SK-N-SH (cell line): ENCODE results near the gene MAPRE2. TPM values are rescaled to one million over a fixed set of nuclear protein-coding genes. Genes with fewer than 3 reads are reported as not detected.

Experiments
- CTCF ChIA-PET: fragments of 300-600, 350-600 bp; formaldehyde crosslinking; extraction: SDS; loops from one replicate; lab custom pipeline; 2021; lab: Yijun Ruan, JAX
- POLR2A ChIA-PET: fragments of 350-600 bp; sonication (Branson Sonifier 250); formaldehyde crosslinking; extraction: SDS; loops from one replicate; lab custom pipeline; 2020; ENCODE audit warnings: antibody characterized with exemption, inconsistent platforms; lab: Yijun Ruan, JAX
- DNase-seq: peaks from one replicate; pipeline ENCODE4 v3.0.0; 2012
- H2AFZ ChIP-seq: fragments of 200-600 bp; sonication (generic); 2 replicates; pipeline ENCODE4 v1.8.1; 2016; ENCODE audit warnings: antibody characterized with exemption, mild to moderate bottlenecking, low read depth
- H3F3A ChIP-seq: fragments of 200-600 bp; sonication (generic); replicated peaks from 2 replicates; pipeline ENCODE3; 2016; ENCODE audit warnings: antibody characterized with exemption, mild to moderate bottlenecking; ENCODE audit not compliant: insufficient read depth
- H3K27ac ChIP-seq, 2 experiments: fragments of 200-500 bp in 1 of 2; fragments of 200-600 bp in 1 of 2; sonication (Bioruptor generic) in 1 of 2; sonication (generic), shearing (Covaris generic) in 1 of 2; 2 replicates each; pipeline versions ENCODE4 v1.5.1 to v1.6.1; 2014 to 2016; ENCODE audit warnings: low read depth in 2 of 2, inconsistent platforms in 1 of 2, low read length in 1 of 2, mild to moderate bottlenecking in 1 of 2, mixed read lengths in 1 of 2
- H3K27me3 ChIP-seq: fragments of 200-600 bp; sonication (generic), shearing (Covaris generic); 2 replicates; pipeline ENCODE4 v1.6.1; 2016; ENCODE audit warnings: mixed run types; ENCODE audit not compliant: insufficient read depth
- H3K36me3 ChIP-seq, 2 experiments: fragments of 200-500 bp in 1 of 2; fragments of 200-600 bp in 1 of 2; sonication (Bioruptor generic) in 1 of 2; sonication (generic) in 1 of 2; replicated peaks in 1 of 2; 2 replicates each; pipeline versions ENCODE3 to v1.5.1; 2014 to 2016; ENCODE audit warnings: low read length in 1 of 2, mild to moderate bottlenecking in 1 of 2; ENCODE audit not compliant: insufficient read depth in 2 of 2, control insufficient read depth in 1 of 2
- H3K4me1 ChIP-seq, 2 experiments: fragments of 200-500 bp in 1 of 2; fragments of 200-600 bp in 1 of 2; sonication (Bioruptor generic) in 1 of 2; sonication (generic), shearing (Covaris generic) in 1 of 2; 2 replicates each; pipeline versions ENCODE4 v1.5.1 to v1.6.1; 2014 to 2016; ENCODE audit warnings: low read depth in 1 of 2, low read length in 1 of 2, mixed run types in 1 of 2; ENCODE audit not compliant: insufficient read depth in 2 of 2, control insufficient read depth in 1 of 2
- H3K4me2 ChIP-seq: fragments of 200-600 bp; sonication (generic), shearing (Covaris generic); 2 replicates; pipeline ENCODE4 v1.6.1; 2017; ENCODE audit warnings: mixed run types
- H3K4me3 ChIP-seq, 2 experiments: fragments of 200-500 bp in 1 of 2; fragments of 200-600 bp in 1 of 2; sonication (Bioruptor generic) in 1 of 2; sonication (generic), shearing (Covaris generic) in 1 of 2; 2 replicates each; pipeline versions ENCODE4 v1.5.1 to v1.8.1; 2014 to 2016; ENCODE audit warnings: low read depth in 2 of 2, inconsistent platforms in 1 of 2, low read length in 1 of 2, mild to moderate bottlenecking in 1 of 2, mixed read lengths in 1 of 2, moderate library complexity in 1 of 2
- H3K79me2 ChIP-seq: fragments of 200-600 bp; sonication (generic); 2 replicates; pipeline ENCODE4 v1.8.1; 2017; ENCODE audit warnings: mild to moderate bottlenecking; ENCODE audit not compliant: insufficient read depth
- H3K9ac ChIP-seq: fragments of 200-600 bp; sonication (generic); 2 replicates; pipeline ENCODE4 v1.6.1; 2017; ENCODE audit warnings: mixed run types
- H3K9me2 ChIP-seq: fragments of 200-600 bp; sonication (generic); 2 replicates; pipeline ENCODE4 v1.6.1; 2017; ENCODE audit warnings: mixed run types
- H3K9me3 ChIP-seq: fragments of 200-600 bp; sonication (generic); 2 replicates; pipeline ENCODE4 v1.6.1; 2017; ENCODE audit warnings: mixed run types, mild to moderate bottlenecking, moderate library complexity
- H4K20me1 ChIP-seq: fragments of 200-600 bp; sonication (generic); 2 replicates; pipeline ENCODE4 v1.6.1; 2017; ENCODE audit warnings: mild to moderate bottlenecking, mixed run types; ENCODE audit not compliant: insufficient read depth
- CHD2 ChIP-seq: fragments of 150-350 bp; IDR thresholded peaks from 2 replicates; pipeline ENCODE4 v1.6.1; 2018; ENCODE audit warnings: low read length; ENCODE audit not compliant: partially characterized antibody
- ELF1 ChIP-seq: IDR thresholded peaks from 2 replicates; pipeline ENCODE4 v1.4.0; 2012
- FOSL2 ChIP-seq: IDR thresholded peaks from 2 replicates; pipeline ENCODE4 v1.4.0; 2012; ENCODE audit warnings: low read depth, mild to moderate bottlenecking, moderate library complexity, borderline replicate concordance
- FOXM1 ChIP-seq: IDR thresholded peaks from 2 replicates; pipeline ENCODE4 v1.4.0; 2012; ENCODE audit warnings: low read depth, mild to moderate bottlenecking
- GABPA ChIP-seq: IDR thresholded peaks from 2 replicates; pipeline ENCODE4 v1.4.0; 2012; ENCODE audit warnings: low read depth, mild to moderate bottlenecking
- JUND ChIP-seq: IDR thresholded peaks from 2 replicates; pipeline ENCODE4 v1.4.0; 2012
- MEF2A ChIP-seq: IDR thresholded peaks from 2 replicates; pipeline ENCODE4 v1.4.0; 2012; ENCODE audit warnings: low read depth, borderline replicate concordance
- MXI1 ChIP-seq: IDR thresholded peaks from 2 replicates; pipeline ENCODE4 v1.6.1; 2012; ENCODE audit warnings: mild to moderate bottlenecking, low read depth, low read length, improper control_type of control experiment
- NFIC ChIP-seq: IDR thresholded peaks from 2 replicates; pipeline ENCODE4 v1.4.0; 2012; ENCODE audit warnings: borderline replicate concordance
- RCOR1 ChIP-seq: fragments of 150-350 bp; IDR thresholded peaks from 2 replicates; pipeline ENCODE4 v1.6.1; 2017; ENCODE audit warnings: antibody characterized with exemption, low read length
- TCF12 ChIP-seq: IDR thresholded peaks from 2 replicates; pipeline ENCODE4 v1.4.0; 2012
- TEAD4 ChIP-seq: IDR thresholded peaks from 2 replicates; pipeline ENCODE4 v1.4.0; 2012; ENCODE audit warnings: mild to moderate bottlenecking, borderline replicate concordance; ENCODE audit not compliant: insufficient read depth
- YY1 ChIP-seq: IDR thresholded peaks from 2 replicates; pipeline ENCODE4 v1.4.0; 2012; ENCODE audit warnings: low read depth, mild to moderate bottlenecking
- WGBS: methylation state at CpG from one replicate; pipeline ENCODE4 v1.1.6; 2017; ENCODE audit warnings: low lambda C conversion rate; 5-methylcytosine and 5-hydroxymethylcytosine counted together
- polyA plus RNA-seq, 3 experiments: library from polyadenylated mRNA; depleted of rRNA; stranded (reverse); fragments of >200 nt; gene quantifications; 2 replicates each; pipeline ENCODE4 v1.2.3, GENCODE V29; 2012
- TF ChIP-seq, protein P1 (sequence below): IDR thresholded peaks from 2 replicates; pipeline ENCODE4 v1.4.0; 2012; ENCODE audit warnings: low read depth, borderline replicate concordance
- TF ChIP-seq, protein P2 (sequence below): IDR thresholded peaks from 2 replicates; pipeline ENCODE4 v1.4.0; 2012; ENCODE audit warnings: low read depth
- TF ChIP-seq, protein P3 (sequence below): fragments of 150-350 bp; IDR thresholded peaks from 2 replicates; pipeline ENCODE4 v1.6.1; 2016; ENCODE audit warnings: mild to moderate bottlenecking, low read depth, low read length
- TF ChIP-seq, protein P4 (sequence below): IDR thresholded peaks from 2 replicates; pipeline ENCODE4; 2012
- TF ChIP-seq, protein P5 (sequence below): IDR thresholded peaks from 2 replicates; pipeline ENCODE4 v1.4.0; 2012; ENCODE audit warnings: low read depth, borderline replicate concordance
- TF ChIP-seq, protein P6 (sequence below): fragments of 200-600 bp; sonication (generic); IDR thresholded peaks from 2 replicates; pipeline ENCODE4 v1.6.1; 2017; ENCODE audit warnings: antibody characterized with exemption, mild to moderate bottlenecking, moderate library complexity

The MAPRE2 gene
- polyA plus RNA-seq, 1 of the 3 experiments (the other 2 are of a cell fraction), result 11.5 TPM

DNA sequence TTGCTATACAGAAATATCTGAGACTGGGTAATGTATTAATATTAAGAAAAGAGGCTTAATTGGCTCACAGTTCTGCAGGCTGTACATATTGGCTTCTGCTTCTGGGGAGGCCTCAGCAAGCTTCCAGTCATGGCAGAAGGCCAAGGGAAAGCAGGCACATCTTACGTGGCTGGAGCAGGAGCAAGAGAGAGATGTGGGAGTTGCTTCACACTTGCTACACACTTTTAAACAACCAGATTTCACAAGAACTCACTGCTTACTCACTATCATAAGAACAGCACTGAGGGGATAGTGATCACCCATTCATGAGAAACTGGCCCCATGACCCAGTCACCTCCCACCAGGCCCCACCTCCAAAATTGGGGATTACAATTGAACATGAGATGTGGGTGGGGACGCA, 50.6 kb downstream of the MAPRE2 start:
- Histone ChIP-seq H3K27me3 (no peaks in the 10 kb centered on the region), H3K4me1 (peaks cover 4 to 20% of the 10 kb centered on the region in 2 experiments; a peak in 3 of 4 replicates), H3K27ac (no peak overlapping the region), H3K9ac (no peak overlapping the region), H2AFZ (no peak overlapping the region), H3F3A (peaks cover 28% of the 10 kb centered on the region)
- 95% methylated on average over 2 of the region's 2 CpGs for WGBS
- CTCF ChIA-PET, result no interaction called here
- no peak for TF ChIP-seq YY1
- TF ChIP-seq TCF12, result no peak
- no peak for TF ChIP-seq JUND
- TF ChIP-seq MEF2A, result no peak
- TF ChIP-seq, protein P1, sequence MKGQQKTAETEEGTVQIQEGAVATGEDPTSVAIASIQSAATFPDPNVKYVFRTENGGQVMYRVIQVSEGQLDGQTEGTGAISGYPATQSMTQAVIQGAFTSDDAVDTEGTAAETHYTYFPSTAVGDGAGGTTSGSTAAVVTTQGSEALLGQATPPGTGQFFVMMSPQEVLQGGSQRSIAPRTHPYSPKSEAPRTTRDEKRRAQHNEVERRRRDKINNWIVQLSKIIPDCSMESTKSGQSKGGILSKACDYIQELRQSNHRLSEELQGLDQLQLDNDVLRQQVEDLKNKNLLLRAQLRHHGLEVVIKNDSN, result no peak
- TF ChIP-seq MXI1, result no peak
- TF ChIP-seq FOSL2, result no peak
- no peak for TF ChIP-seq FOXM1
- no peak for TF ChIP-seq GABPA
- TF ChIP-seq CHD2, result no peak
- no peak for TF ChIP-seq ELF1
- TF ChIP-seq RCOR1, result no peak
- TF ChIP-seq, protein P2, sequence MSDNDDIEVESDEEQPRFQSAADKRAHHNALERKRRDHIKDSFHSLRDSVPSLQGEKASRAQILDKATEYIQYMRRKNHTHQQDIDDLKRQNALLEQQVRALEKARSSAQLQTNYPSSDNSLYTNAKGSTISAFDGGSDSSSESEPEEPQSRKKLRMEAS, result no peak
- TF ChIP-seq, protein P3, sequence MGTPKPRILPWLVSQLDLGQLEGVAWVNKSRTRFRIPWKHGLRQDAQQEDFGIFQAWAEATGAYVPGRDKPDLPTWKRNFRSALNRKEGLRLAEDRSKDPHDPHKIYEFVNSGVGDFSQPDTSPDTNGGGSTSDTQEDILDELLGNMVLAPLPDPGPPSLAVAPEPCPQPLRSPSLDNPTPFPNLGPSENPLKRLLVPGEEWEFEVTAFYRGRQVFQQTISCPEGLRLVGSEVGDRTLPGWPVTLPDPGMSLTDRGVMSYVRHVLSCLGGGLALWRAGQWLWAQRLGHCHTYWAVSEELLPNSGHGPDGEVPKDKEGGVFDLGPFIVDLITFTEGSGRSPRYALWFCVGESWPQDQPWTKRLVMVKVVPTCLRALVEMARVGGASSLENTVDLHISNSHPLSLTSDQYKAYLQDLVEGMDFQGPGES, result no peak
- TF ChIP-seq, protein P4, sequence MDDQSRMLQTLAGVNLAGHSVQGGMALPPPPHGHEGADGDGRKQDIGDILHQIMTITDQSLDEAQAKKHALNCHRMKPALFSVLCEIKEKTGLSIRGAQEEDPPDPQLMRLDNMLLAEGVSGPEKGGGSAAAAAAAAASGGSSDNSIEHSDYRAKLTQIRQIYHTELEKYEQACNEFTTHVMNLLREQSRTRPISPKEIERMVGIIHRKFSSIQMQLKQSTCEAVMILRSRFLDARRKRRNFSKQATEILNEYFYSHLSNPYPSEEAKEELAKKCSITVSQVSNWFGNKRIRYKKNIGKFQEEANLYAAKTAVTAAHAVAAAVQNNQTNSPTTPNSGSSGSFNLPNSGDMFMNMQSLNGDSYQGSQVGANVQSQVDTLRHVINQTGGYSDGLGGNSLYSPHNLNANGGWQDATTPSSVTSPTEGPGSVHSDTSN, result no peak
- TF ChIP-seq, protein P5, sequence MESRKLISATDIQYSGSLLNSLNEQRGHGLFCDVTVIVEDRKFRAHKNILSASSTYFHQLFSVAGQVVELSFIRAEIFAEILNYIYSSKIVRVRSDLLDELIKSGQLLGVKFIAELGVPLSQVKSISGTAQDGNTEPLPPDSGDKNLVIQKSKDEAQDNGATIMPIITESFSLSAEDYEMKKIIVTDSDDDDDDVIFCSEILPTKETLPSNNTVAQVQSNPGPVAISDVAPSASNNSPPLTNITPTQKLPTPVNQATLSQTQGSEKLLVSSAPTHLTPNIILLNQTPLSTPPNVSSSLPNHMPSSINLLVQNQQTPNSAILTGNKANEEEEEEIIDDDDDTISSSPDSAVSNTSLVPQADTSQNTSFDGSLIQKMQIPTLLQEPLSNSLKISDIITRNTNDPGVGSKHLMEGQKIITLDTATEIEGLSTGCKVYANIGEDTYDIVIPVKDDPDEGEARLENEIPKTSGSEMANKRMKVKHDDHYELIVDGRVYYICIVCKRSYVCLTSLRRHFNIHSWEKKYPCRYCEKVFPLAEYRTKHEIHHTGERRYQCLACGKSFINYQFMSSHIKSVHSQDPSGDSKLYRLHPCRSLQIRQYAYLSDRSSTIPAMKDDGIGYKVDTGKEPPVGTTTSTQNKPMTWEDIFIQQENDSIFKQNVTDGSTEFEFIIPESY, result no peak
- TF ChIP-seq TEAD4, result no peak
- TF ChIP-seq, protein P6, sequence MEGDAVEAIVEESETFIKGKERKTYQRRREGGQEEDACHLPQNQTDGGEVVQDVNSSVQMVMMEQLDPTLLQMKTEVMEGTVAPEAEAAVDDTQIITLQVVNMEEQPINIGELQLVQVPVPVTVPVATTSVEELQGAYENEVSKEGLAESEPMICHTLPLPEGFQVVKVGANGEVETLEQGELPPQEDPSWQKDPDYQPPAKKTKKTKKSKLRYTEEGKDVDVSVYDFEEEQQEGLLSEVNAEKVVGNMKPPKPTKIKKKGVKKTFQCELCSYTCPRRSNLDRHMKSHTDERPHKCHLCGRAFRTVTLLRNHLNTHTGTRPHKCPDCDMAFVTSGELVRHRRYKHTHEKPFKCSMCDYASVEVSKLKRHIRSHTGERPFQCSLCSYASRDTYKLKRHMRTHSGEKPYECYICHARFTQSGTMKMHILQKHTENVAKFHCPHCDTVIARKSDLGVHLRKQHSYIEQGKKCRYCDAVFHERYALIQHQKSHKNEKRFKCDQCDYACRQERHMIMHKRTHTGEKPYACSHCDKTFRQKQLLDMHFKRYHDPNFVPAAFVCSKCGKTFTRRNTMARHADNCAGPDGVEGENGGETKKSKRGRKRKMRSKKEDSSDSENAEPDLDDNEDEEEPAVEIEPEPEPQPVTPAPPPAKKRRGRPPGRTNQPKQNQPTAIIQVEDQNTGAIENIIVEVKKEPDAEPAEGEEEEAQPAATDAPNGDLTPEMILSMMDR, result no peak
- no peak for TF ChIP-seq NFIC
- TF ChIP-seq, all 33 proteins: peak for 0
- Histone ChIP-seq H3K4me2 (no peak overlapping the region), H3K9me2 (no peaks in the 10 kb centered on the region), H4K20me1 (no peaks in the 10 kb centered on the region), H3K36me3 (no peaks in the 10 kb centered on the region), H3K79me2 (no peaks in the 10 kb centered on the region), H3K9me3 (no peaks in the 10 kb centered on the region), H3K4me3 (no peak overlapping the region)
- POLR2A ChIA-PET, result no interaction called here
- no peak for DNase-seq
